Thymus (tissue), 11 donors: ENCODE data around the gene DEDD2. TPM values are rescaled to one million over a fixed set of nuclear protein-coding genes. Genes with fewer than 3 reads are reported as not detected.

Source experiments
- DNase-seq, 9 donors: peaks; one replicate each; pipeline ENCODE4 v3.0.0-alpha.2; 2013; ENCODE audit warnings: low spot score in 9 of 9, low read depth in 6 of 9, missing footprints in 1 of 9
- H3K27ac ChIP-seq, 2 donors: one replicate each; pipeline ENCODE4 v1.5.1; 2013; ENCODE audit warnings: control low read depth in 1 of 2, low read depth in 1 of 2, low read length in 1 of 2, mild to moderate bottlenecking in 1 of 2, moderate library complexity in 1 of 2
- H3K27me3 ChIP-seq, 2 donors: one replicate each; pipeline ENCODE4 v1.5.1; 2013; ENCODE audit warnings: low read length in 1 of 2; ENCODE audit not compliant: control insufficient read depth in 2 of 2, insufficient read depth in 1 of 2
- H3K36me3 ChIP-seq, 2 donors: one replicate each; pipeline ENCODE4 v1.5.1; 2013; ENCODE audit warnings: low read length in 1 of 2, mild to moderate bottlenecking in 1 of 2, moderate library complexity in 1 of 2; ENCODE audit not compliant: control insufficient read depth in 2 of 2, insufficient read depth in 2 of 2
- H3K4me1 ChIP-seq, 2 donors: one replicate each; pipeline ENCODE4 v1.5.1; 2013; ENCODE audit warnings: low read length in 2 of 2; ENCODE audit not compliant: control insufficient read depth in 2 of 2, insufficient read depth in 2 of 2
- H3K4me3 ChIP-seq, 2 donors: one replicate each; pipeline ENCODE4 v1.5.1; 2013; ENCODE audit warnings: low read length in 2 of 2, control low read depth in 1 of 2, mild to moderate bottlenecking in 1 of 2
- H3K9me3 ChIP-seq, 2 donors: one replicate each; pipeline ENCODE4 v1.5.1; 2013; ENCODE audit warnings: low read length in 1 of 2, mild to moderate bottlenecking in 1 of 2; ENCODE audit not compliant: control insufficient read depth in 2 of 2, insufficient read depth in 1 of 2
- WGBS: extraction: QIAGEN DNeasy Blood & Tissue Kit; methylation state at CpG from one replicate; pipeline ENCODE4 v1.1.7; 2013; 5-methylcytosine and 5-hydroxymethylcytosine counted together
- polyA plus RNA-seq: library from polyadenylated mRNA; stranded (reverse); fragments of 200-250 nt; gene quantifications from one replicate; pipeline ENCODE4 v1.2.3, GENCODE V29; 2013
- total RNA-seq: library from RNA; stranded (reverse); fragments of 120-200 nt; gene quantifications from one replicate; pipeline ENCODE4 v1.2.4, GENCODE V29; 2013
- donor health status: healthy.

The DEDD2 gene
- total and polyA plus RNA-seq, 2 donors: 30.1 to 36.9 TPM

- Histone ChIP-seq H3K36me3 (peaks cover 9 to 18% of the 10 kb centered on the region in 2 donors), H3K4me3 (peak within 1 kb of the TSS; percentile 79 to 93), H3K4me1 (peaks cover 15 to 57% of the 10 kb centered on the region in 2 donors), H3K9me3 (no peaks in the 10 kb centered on the region), H3K27me3 (no peaks in the 10 kb centered on the region), H3K27ac (peak within 1 kb of the TSS; percentile 92 to 95)
- WGBS: under 1% methylated on average over 76 of the region's 76 CpGs
- peak; percentile 97 to 99 (median 98) for DNase-seq
Observed at GRCh38 chr19:42242512-42243409, 25.3 kb upstream of the DEDD2 start, which contains the start of gene GSK3A. Gene GSK3A, minus strand, starts transcription at chr19:42242602. Its CDS starts 137 bp downstream, at chr19:42242465.

- Histone ChIP-seq H3K9me3 (no peaks in the 10 kb centered on the region), H3K27ac (peak overlapping the region in 1 of 2 donors; percentile 92), H3K4me3 (peak overlapping the region; percentile 68 to 93), H3K36me3 (peaks cover 9 to 21% of the 10 kb centered on the region in 2 donors), H3K27me3 (no peaks in the 10 kb centered on the region), H3K4me1 (peaks cover 15 to 54% of the 10 kb centered on the region in 2 donors)
- under 1% methylated on average over 49 of the region's 49 CpGs for WGBS
- DNase-seq: peak in 1 of 9 donors; percentile 36
Observed at GRCh38 chr19:42242069-42242511, 24.6 kb upstream of the DEDD2 start.

GRCh38 chr19:42241279-42241678 lies 23.8 kb upstream of the DEDD2 start:
- WGBS: 97% methylated on average over 3 of the region's 3 CpGs
- Histone ChIP-seq H3K36me3 (peaks cover 17 to 28% of the 10 kb centered on the region in 2 donors), H3K9me3 (no peaks in the 10 kb centered on the region), H3K4me3 (peak overlapping the region; percentile 68 to 93), H3K27ac (no peak overlapping the region), H3K27me3 (no peaks in the 10 kb centered on the region), H3K4me1 (peaks cover 15 to 46% of the 10 kb centered on the region in 2 donors)
- no peak for DNase-seq

- 98% methylated on average over 10 of the region's 10 CpGs for WGBS
- Histone ChIP-seq H3K36me3 (peaks cover 32 to 41% of the 10 kb centered on the region in 2 donors), H3K4me1 (peaks cover 12 to 30% of the 10 kb centered on the region in 2 donors), H3K4me3 (no peak overlapping the region), H3K9me3 (no peaks in the 10 kb centered on the region), H3K27ac (no peak overlapping the region), H3K27me3 (no peaks in the 10 kb centered on the region)
- no peak for DNase-seq
Observed at GRCh38 chr19:42239544-42240220, 22.2 kb upstream of the DEDD2 start.

GRCh38 chr19:42235181-42235580 lies 17.7 kb upstream of the DEDD2 start:
- H3K9me3 ChIP-seq: no peaks in the 10 kb centered on the region
- peaks cover 76 to 80% of the 10 kb centered on the region in 2 donors for H3K36me3 ChIP-seq
- no peak overlapping the region for H3K4me3 ChIP-seq
- no peak for DNase-seq
- WGBS: over 99% methylated on average over 5 of the region's 5 CpGs
- H3K27ac ChIP-seq: peak overlapping the region in 1 of 2 donors; percentile 11
- H3K4me1 ChIP-seq: no peaks in the 10 kb centered on the region
- H3K27me3 ChIP-seq: no peaks in the 10 kb centered on the region

- WGBS: 99% methylated on average over 11 of the region's 11 CpGs
Observed at GRCh38 chr19:42234364-42234763, 16.9 kb upstream of the DEDD2 start.

GRCh38 chr19:42233678-42234292 lies 16.3 kb upstream of the DEDD2 start:
- no peak for DNase-seq
- Histone ChIP-seq H3K4me3 (no peak overlapping the region), H3K9me3 (no peaks in the 10 kb centered on the region), H3K27ac (no peak overlapping the region), H3K36me3 (peaks cover 78 to 81% of the 10 kb centered on the region in 2 donors), H3K4me1 (no peaks in the 10 kb centered on the region), H3K27me3 (no peaks in the 10 kb centered on the region)
- WGBS: 97% methylated on average over 6 of the region's 6 CpGs

More at GRCh38 chr19:42234364-42234763, 16.9 kb upstream of the DEDD2 start:
- peaks cover 80 to 81% of the 10 kb centered on the region in 2 donors for H3K36me3 ChIP-seq
- DNase-seq: no peak
- H3K27me3 ChIP-seq: no peaks in the 10 kb centered on the region
- H3K9me3 ChIP-seq: no peaks in the 10 kb centered on the region
- H3K27ac ChIP-seq: no peak overlapping the region
- H3K4me3 ChIP-seq: no peak overlapping the region
- H3K4me1 ChIP-seq: no peaks in the 10 kb centered on the region

- over 99% methylated on average over 7 of the region's 7 CpGs for WGBS
- Histone ChIP-seq H3K36me3 (peaks cover 83 to 84% of the 10 kb centered on the region in 2 donors), H3K27ac (no peak overlapping the region), H3K4me1 (no peaks in the 10 kb centered on the region), H3K27me3 (no peaks in the 10 kb centered on the region), H3K4me3 (no peak overlapping the region), H3K9me3 (no peaks in the 10 kb centered on the region)
- no peak for DNase-seq
Observed at GRCh38 chr19:42233106-42233505, 15.6 kb upstream of the DEDD2 start.
